Activated CD4-positive, alpha-beta T cell treated with anti-CD3 and anti-CD28 coated beads for 36 hours (primary cell): ENCODE results near the gene NLRP12. TPM values are rescaled to one million over a fixed set of nuclear protein-coding genes. Genes with fewer than 3 reads are reported as not detected.
"Not testable (repeated sequence)": the region's sequence is repeated elsewhere in the genome, so short reads cannot be mapped to it uniquely, and the experiment has no call there.

Experiments
- ATAC-seq: fragments of 200-7000 bp; cut with Tn5 transposase; one replicate; pipeline ENCODE4 v1.10.0; 2021; ENCODE audit warnings: mild to moderate bottlenecking, moderate library complexity
- CTCF ChIA-PET: fragments of 350-600 bp; sonication (Branson Sonifier 250); formaldehyde crosslinking; loops from one replicate; lab custom pipeline; 2021; ENCODE audit warnings: antibody characterized with exemption; lab: Charles Lee
- POLR2A ChIA-PET: fragments of 350-600 bp; sonication (Branson Sonifier 250); formaldehyde crosslinking; loops from one replicate; lab custom pipeline; 2021; ENCODE audit warnings: antibody characterized with exemption, inconsistent platforms; lab: Charles Lee
- DNase-seq: peaks from one replicate; pipeline ENCODE4 v3.0.0-alpha.2; 2020
- H3K27ac Mint-ChIP-seq: one replicate; pipeline ENCODE4 v1.8.0; 2021; ENCODE audit warnings: mixed read lengths
- H3K27me3 Mint-ChIP-seq: one replicate; pipeline ENCODE4 v1.8.0; 2021; ENCODE audit warnings: mixed read lengths
- H3K36me3 Mint-ChIP-seq: one replicate; pipeline ENCODE4 v1.8.0; 2021; ENCODE audit warnings: low read depth, mixed read lengths
- H3K4me1 Mint-ChIP-seq: one replicate; pipeline ENCODE4 v1.8.0; 2021; ENCODE audit warnings: mixed read lengths
- H3K4me3 Mint-ChIP-seq: one replicate; pipeline ENCODE4 v1.8.0; 2021; ENCODE audit warnings: mild to moderate bottlenecking, moderate library complexity, mixed read lengths
- H3K9me3 Mint-ChIP-seq: one replicate; pipeline ENCODE4 v1.8.0; 2021; ENCODE audit warnings: low read depth, mixed read lengths
- intact Hi-C, 2 experiments: fragments of 100-400 bp; cut with DNase I in 1 of 2; cut with micrococcal nuclease in 1 of 2; formaldehyde crosslinking; loops; one replicate each; pipeline versions ENCODE4 v1.14.2 to v1.15.1; 2022 to 2024; cut with DNase I, micrococcal nuclease
- total RNA-seq, 2 experiments: library from RNA; stranded (reverse); gene quantifications; one replicate each; pipeline ENCODE4 v1.2.3, GENCODE V29; 2021

NLRP12 gene
- not detected for total RNA-seq

GRCh38 chr19:53824134-53824611, at the start of gene NLRP12:
NLRP12 (minus strand) TSS chr19:53824314; CDS start chr19:53824174, 140 bp downstream.
- Mint-ChIP-seq H3K4me3 (no peak within 1 kb of the TSS), H3K27ac (no peak within 1 kb of the TSS), H3K9me3 (no peaks in the 10 kb centered on the region), H3K4me1 (no peaks in the 10 kb centered on the region), H3K36me3 (no peaks in the 10 kb centered on the region), H3K27me3 (peaks cover 24% of the 10 kb centered on the region)
- ChIA-PET CTCF (no interaction called here), POLR2A (no interaction called here)
- ATAC-seq: no peak
- intact Hi-C loops: no loop called here
- DNase-seq: peak; percentile 9

GRCh38 chr19:53872762-53873161, 48.6 kb upstream of the NLRP12 start:
- ChIA-PET POLR2A (no interaction called here), CTCF (no interaction called here)

GRCh38 chr19:53871454-53871853, 47.3 kb upstream of the NLRP12 start:
- intact Hi-C loops: no loop called here
- Mint-ChIP-seq H3K36me3 (peaks cover 42% of the 10 kb centered on the region), H3K27ac (peak overlapping the region; percentile 56), H3K27me3 (no peaks in the 10 kb centered on the region), H3K4me3 (peak overlapping the region; percentile 66), H3K9me3 (no peaks in the 10 kb centered on the region), H3K4me1 (peaks cover 60% of the 10 kb centered on the region)
- POLR2A ChIA-PET: interaction anchor here (1.4 kb wide), 1 partner anchor 27 kb away, joined by 4 read pairs; no protein-coding TSS in a partner anchor
- CTCF ChIA-PET: interaction anchor here (0.6 kb wide), 1 partner anchor 223 kb away, joined by 3 read pairs; no protein-coding TSS in a partner anchor
- no peak for DNase-seq
- ATAC-seq: no peak

More at GRCh38 chr19:53872762-53873161, 48.6 kb upstream of the NLRP12 start:
- H3K4me1 Mint-ChIP-seq: peaks cover 64% of the 10 kb centered on the region
- no peaks in the 10 kb centered on the region for H3K9me3 Mint-ChIP-seq
- ATAC-seq (no peak), DNase-seq (no peak)
- H3K27ac Mint-ChIP-seq: peak overlapping the region; percentile 51
- H3K4me3 Mint-ChIP-seq: no peak overlapping the region
- intact Hi-C loops: no loop called here
- peaks cover 44% of the 10 kb centered on the region for H3K36me3 Mint-ChIP-seq
- no peaks in the 10 kb centered on the region for H3K27me3 Mint-ChIP-seq

- DNase-seq: no peak
- H3K4me3 Mint-ChIP-seq: peak overlapping the region; percentile 66
- ChIA-PET CTCF (interaction anchor here (0.6 kb wide), 2 partner anchors 9 to 14 kb away, joined by 3 to 4 read pairs; no protein-coding TSS in a partner anchor), POLR2A (interaction anchor here (1.4 kb wide), 1 partner anchor 28 kb away, joined by 4 read pairs; no protein-coding TSS in a partner anchor)
- H3K27ac Mint-ChIP-seq: no peak overlapping the region
- H3K9me3 Mint-ChIP-seq: no peaks in the 10 kb centered on the region
- peaks cover 37% of the 10 kb centered on the region for H3K36me3 Mint-ChIP-seq
- no peaks in the 10 kb centered on the region for H3K27me3 Mint-ChIP-seq
- no peak for ATAC-seq
- intact Hi-C loops: no loop called here
- H3K4me1 Mint-ChIP-seq: peaks cover 60% of the 10 kb centered on the region
These were observed 46.4 kb upstream of the NLRP12 start for GRCh38 chr19:53870485-53870844.

- H3K27me3 Mint-ChIP-seq, ATAC-seq, H3K9me3 Mint-ChIP-seq, DNase-seq, POLR2A ChIA-PET: not testable (repeated sequence)
- Mint-ChIP-seq H3K4me3 (peak overlapping the region; percentile 91), H3K4me1 (peaks cover 57% of the 10 kb centered on the region), H3K27ac (peak overlapping the region; percentile 83), H3K36me3 (peaks cover 37% of the 10 kb centered on the region)
- intact Hi-C loops: loop anchor here (1.0 to 10.0 kb wide), 12 partner anchors 9 to 1785 kb away; partner anchors contain the start of genes CNOT3 (in 1 of the 2), LENG1 (in 1 of the 2), LENG9 (in 1 of the 2) and NDUFA3 (in 1 of the 2)
- CTCF ChIA-PET: interaction anchor here (0.6 kb wide), 1 partner anchor 15 kb away, joined by 3 read pairs; no protein-coding TSS in a partner anchor
These were observed 45.8 kb upstream of the NLRP12 start for GRCh38 chr19:53869805-53870484.

GRCh38 chr19:53868892-53869804, 45.0 kb upstream of the NLRP12 start:
- peaks cover 29% of the 10 kb centered on the region for H3K36me3 Mint-ChIP-seq
- H3K4me3 Mint-ChIP-seq: peak overlapping the region; percentile 91
- POLR2A ChIA-PET: interaction anchor here (0.6 to 0.7 kb wide), 2 partner anchors 320 to 1785 kb away, joined by 3 read pairs; partner anchors contain the start of gene MBOAT7
- CTCF ChIA-PET: interaction anchor here (0.5 kb wide), 1 partner anchor 267 kb away, joined by 3 read pairs; no protein-coding TSS in a partner anchor
- H3K9me3 Mint-ChIP-seq: no peaks in the 10 kb centered on the region
- peak overlapping the region; percentile 83 for H3K27ac Mint-ChIP-seq
- intact Hi-C loops: loop anchor here (1.0 to 10.0 kb wide), 12 partner anchors 10 to 1786 kb away; partner anchors contain the start of genes CNOT3 (in 1 of the 2), LENG1 (in 1 of the 2), LENG9 (in 1 of the 2) and NDUFA3 (in 1 of the 2)
- H3K4me1 Mint-ChIP-seq: peaks cover 49% of the 10 kb centered on the region
- DNase-seq (peak; percentile 92), ATAC-seq (peak; percentile 56)
- H3K27me3 Mint-ChIP-seq: no peaks in the 10 kb centered on the region

- Mint-ChIP-seq H3K4me1 (peaks cover 40% of the 10 kb centered on the region), H3K27ac (peak overlapping the region; percentile 78), H3K27me3 (no peaks in the 10 kb centered on the region), H3K4me3 (peak overlapping the region; percentile 91), H3K36me3 (peaks cover 21% of the 10 kb centered on the region), H3K9me3 (no peaks in the 10 kb centered on the region)
- POLR2A ChIA-PET: interaction anchor here (0.6 to 1.6 kb wide), 5 partner anchors 8 to 1786 kb away, joined by 3 to 5 read pairs (median 3); partner anchors contain the start of genes CNOT3 and MBOAT7
- ATAC-seq: peak; percentile 0
- DNase-seq: peak; percentile 61
- intact Hi-C loops: loop anchor here (2.0 to 10.0 kb wide), 8 partner anchors 269 to 1787 kb away; partner anchors contain the start of genes CNOT3 (in 1 of the 2), LENG9 (in 1 of the 2), TSEN34 (in 1 of the 2) and U2AF2 (in 1 of the 2)
- CTCF ChIA-PET: interaction anchor here (0.5 to 1.4 kb wide), 3 partner anchors 14 to 268 kb away, joined by 3 to 4 read pairs (median 4); partner anchors contain the start of gene PRKCG
These were observed 44.2 kb upstream of the NLRP12 start for GRCh38 chr19:53868091-53868891.

- CTCF ChIA-PET: interaction anchor here (1.0 to 1.4 kb wide), 2 partner anchors 14 to 75 kb away, joined by 4 read pairs; partner anchors contain the start of gene PRKCG
These were observed 43.3 kb upstream of the NLRP12 start, which contains the start of gene MYADM for GRCh38 chr19:53867225-53868090. MYADM (plus strand) TSS chr19:53867883; CDS start chr19:53873530, 5,647 bp downstream.

GRCh38 chr19:53866865-53867224, 42.7 kb upstream of the NLRP12 start:
- H3K4me3 Mint-ChIP-seq: peak overlapping the region; percentile 91
- POLR2A ChIA-PET: interaction anchor here (0.6 to 1.6 kb wide), 4 partner anchors 9 to 431 kb away, joined by 3 to 5 read pairs (median 4); partner anchors contain the start of gene CNOT3
- peaks cover 32% of the 10 kb centered on the region for H3K4me1 Mint-ChIP-seq
- peak overlapping the region; percentile 88 for H3K27ac Mint-ChIP-seq
- no peak for ATAC-seq
- no peaks in the 10 kb centered on the region for H3K9me3 Mint-ChIP-seq
- H3K27me3 Mint-ChIP-seq: no peaks in the 10 kb centered on the region
- intact Hi-C loops: loop anchor here (1.0 to 10.0 kb wide), 15 partner anchors 16 to 1788 kb away; partner anchors contain the start of genes LENG9 (in 2 of the 2), CNOT3 (in 1 of the 2), FIZ1 (in 1 of the 2) and LENG8 (in 1 of the 2)
- DNase-seq: no peak
- CTCF ChIA-PET: interaction anchor here (1.0 to 1.4 kb wide), 3 partner anchors 15 to 74 kb away, joined by 3 to 4 read pairs (median 4); partner anchors contain the start of gene PRKCG
- peaks cover 14% of the 10 kb centered on the region for H3K36me3 Mint-ChIP-seq

More at GRCh38 chr19:53867225-53868090, 43.3 kb upstream of the NLRP12 start, which contains the start of gene MYADM:
- POLR2A ChIA-PET: interaction anchor here (0.6 to 1.6 kb wide), 4 partner anchors 9 to 431 kb away, joined by 3 to 5 read pairs (median 4); partner anchors contain the start of gene CNOT3
- ATAC-seq: peak; percentile 71
- H3K36me3 Mint-ChIP-seq: peaks cover 14% of the 10 kb centered on the region
- intact Hi-C loops: loop anchor here (1.0 to 10.0 kb wide), 16 partner anchors 15 to 1787 kb away; partner anchors contain the start of genes CNOT3 (in 2 of the 2), LENG9 (in 2 of the 2), FIZ1 (in 1 of the 2) and LENG8 (in 1 of the 2)
- peak within 1 kb of the TSS; percentile 91 for H3K4me3 Mint-ChIP-seq
- H3K27ac Mint-ChIP-seq: peak within 1 kb of the TSS; percentile 88
- no peaks in the 10 kb centered on the region for H3K27me3 Mint-ChIP-seq
- peak; percentile 99 for DNase-seq
- no peaks in the 10 kb centered on the region for H3K9me3 Mint-ChIP-seq
- peaks cover 32% of the 10 kb centered on the region for H3K4me1 Mint-ChIP-seq
